HG03378 (cell line): ENCODE data around the gene FILIP1.

Experiments
- ATAC-seq: cut with Tn5 transposase; IDR thresholded peaks from one replicate; pipeline ENCODE4 v1.9.1; 2021; ENCODE audit warnings: mild to moderate bottlenecking, moderate library complexity; ENCODE audit not compliant: unreplicated experiment

Gene FILIP1

GRCh38 chr6:75301537-75301936 lies 192.1 kb downstream of the FILIP1 start:
- no peak for ATAC-seq

- no peak for ATAC-seq
These were observed 192.5 kb downstream of the FILIP1 start for GRCh38 chr6:75301088-75301487.

- no peak for ATAC-seq
These were observed 193.1 kb downstream of the FILIP1 start for GRCh38 chr6:75300531-75300855.

- no peak for ATAC-seq
These were observed 193.6 kb downstream of the FILIP1 start for GRCh38 chr6:75299801-75300530.

- peak; percentile 79 for ATAC-seq
These were observed 196.5 kb downstream of the FILIP1 start for GRCh38 chr6:75296811-75297779.

GRCh38 chr6:75292555-75292954 lies 201.0 kb downstream of the FILIP1 start:
- ATAC-seq, result no peak

- ATAC-seq, result no peak
These were observed 201.9 kb downstream of the FILIP1 start for GRCh38 chr6:75291744-75292143.

GRCh38 chr6:75291331-75291730 lies 202.3 kb downstream of the FILIP1 start:
- no peak for ATAC-seq

GRCh38 chr6:75290136-75290945 lies 203.3 kb downstream of the FILIP1 start:
- ATAC-seq, result no peak

GRCh38 chr6:75288023-75288422 lies 205.6 kb downstream of the FILIP1 start:
- no peak for ATAC-seq

GRCh38 chr6:75287424-75287823 lies 206.2 kb downstream of the FILIP1 start:
- no peak for ATAC-seq

- ATAC-seq, result no peak
These were observed 206.6 kb downstream of the FILIP1 start for GRCh38 chr6:75286955-75287354.

GRCh38 chr6:75285283-75285639 lies 208.3 kb downstream of the FILIP1 start:
- peak; percentile 16 for ATAC-seq

GRCh38 chr6:75284632-75285282 lies 208.8 kb downstream of the FILIP1 start, which contains the start of gene TMEM30A:
Gene TMEM30A, minus strand, starts transcription at chr6:75284792. Its CDS starts 154 bp downstream, at chr6:75284638.
- ATAC-seq, result peak; percentile 86

GRCh38 chr6:75283907-75284631 lies 209.5 kb downstream of the FILIP1 start:
- peak; percentile 19 for ATAC-seq

GRCh38 chr6:75282706-75283105 lies 210.9 kb downstream of the FILIP1 start:
- ATAC-seq, result no peak

GRCh38 chr6:75281653-75282052 lies 211.9 kb downstream of the FILIP1 start:
- ATAC-seq, result no peak

GRCh38 chr6:75280131-75280855 lies 213.3 kb downstream of the FILIP1 start:
- no peak for ATAC-seq

- no peak for ATAC-seq
These were observed 214.2 kb downstream of the FILIP1 start for GRCh38 chr6:75279418-75279817.
